GM23338 (cell line): ENCODE data around the gene OR7G1.

Experiments
- CREB1 ChIP-seq: fragments of 250-450 bp; sonication (Bioruptor Pico); IDR thresholded peaks from 2 replicates; pipeline ENCODE4 v1.5.0; 2020; ENCODE audit warnings: low read depth, mild to moderate bottlenecking, moderate library complexity
- EZH2 ChIP-seq: fragments of 200-600 bp; sonication (generic); IDR thresholded peaks from one replicate; pipeline ENCODE4 v1.8.0; 2017; ENCODE audit warnings: antibody characterized with exemption, mild to moderate bottlenecking, low read depth; ENCODE audit not compliant: unreplicated experiment
- JUNB ChIP-seq: IDR thresholded peaks from one replicate; pipeline ENCODE4 v1.6.1; 2016; ENCODE audit warnings: antibody characterized with exemption; ENCODE audit not compliant: unreplicated experiment
- POLR2AphosphoS5 ChIP-seq: IDR thresholded peaks from 2 replicates; pipeline ENCODE4 v1.6.1; 2016; ENCODE audit warnings: antibody characterized with exemption, low read depth
- REST ChIP-seq: IDR thresholded peaks from one replicate; pipeline ENCODE4 v1.6.1; 2018; ENCODE audit warnings: antibody characterized with exemption; ENCODE audit not compliant: unreplicated experiment
- ZNF331 ChIP-seq: fragments of 250-450 bp; sonication (Bioruptor Pico); IDR thresholded peaks from 2 replicates; pipeline ENCODE4 v1.5.0; 2020; ENCODE audit warnings: low read depth, mild to moderate bottlenecking, moderate library complexity
- TF ChIP-seq, protein P1 (sequence below), 2 experiments: fragments of 200-600 bp in 1 of 2; sonication (generic) in 1 of 2; conservative IDR thresholded peaks; 2 replicates each; pipeline versions ENCODE4 v1.5.1 to v1.6.1; 2016 to 2017; ENCODE audit warnings: antibody characterized with exemption in 2 of 2, low read depth in 2 of 2, mild to moderate bottlenecking in 2 of 2, moderate library complexity in 1 of 2

DNA sequence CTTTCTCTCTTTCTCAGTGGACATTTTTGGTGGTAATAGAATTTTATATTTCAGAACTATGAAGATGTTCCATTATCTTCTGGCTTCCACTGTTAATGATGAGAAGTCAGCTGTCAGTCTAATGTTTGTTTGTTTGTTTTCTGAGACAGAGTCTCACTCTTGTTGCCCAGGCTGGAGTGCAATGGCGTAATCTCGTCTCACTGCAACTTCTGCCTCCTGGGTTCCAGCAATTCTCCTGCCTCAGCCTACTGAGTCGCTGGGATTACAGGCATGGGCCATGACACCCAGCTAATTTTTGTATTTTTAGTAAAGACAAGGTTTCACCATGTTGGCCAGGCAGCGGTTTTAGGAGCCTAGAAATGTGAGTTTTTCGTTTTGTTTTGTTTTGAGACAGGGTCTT lies 29.4 kb upstream of the OR7G1 start:
- TF ChIP-seq EZH2 (no peak), POLR2AphosphoS5 (no peak), JUNB (no peak), REST (no peak), ZNF331 (no peak), CREB1 (CRISPR knock-in tag) (no peak)
- TF ChIP-seq, protein P1, sequence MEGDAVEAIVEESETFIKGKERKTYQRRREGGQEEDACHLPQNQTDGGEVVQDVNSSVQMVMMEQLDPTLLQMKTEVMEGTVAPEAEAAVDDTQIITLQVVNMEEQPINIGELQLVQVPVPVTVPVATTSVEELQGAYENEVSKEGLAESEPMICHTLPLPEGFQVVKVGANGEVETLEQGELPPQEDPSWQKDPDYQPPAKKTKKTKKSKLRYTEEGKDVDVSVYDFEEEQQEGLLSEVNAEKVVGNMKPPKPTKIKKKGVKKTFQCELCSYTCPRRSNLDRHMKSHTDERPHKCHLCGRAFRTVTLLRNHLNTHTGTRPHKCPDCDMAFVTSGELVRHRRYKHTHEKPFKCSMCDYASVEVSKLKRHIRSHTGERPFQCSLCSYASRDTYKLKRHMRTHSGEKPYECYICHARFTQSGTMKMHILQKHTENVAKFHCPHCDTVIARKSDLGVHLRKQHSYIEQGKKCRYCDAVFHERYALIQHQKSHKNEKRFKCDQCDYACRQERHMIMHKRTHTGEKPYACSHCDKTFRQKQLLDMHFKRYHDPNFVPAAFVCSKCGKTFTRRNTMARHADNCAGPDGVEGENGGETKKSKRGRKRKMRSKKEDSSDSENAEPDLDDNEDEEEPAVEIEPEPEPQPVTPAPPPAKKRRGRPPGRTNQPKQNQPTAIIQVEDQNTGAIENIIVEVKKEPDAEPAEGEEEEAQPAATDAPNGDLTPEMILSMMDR (conservative IDR thresholded peaks at IDR 0.05; ENCODE audit: low read depth in 2 of 2): no peak
